DND-41 (cell line): Measurements from ENCODE around the gene HES2.
"Not testable (repeated sequence)": the region's sequence is repeated elsewhere in the genome, so short reads cannot be mapped to it uniquely, and the experiment has no call there.

Source experiments
- CTCF ChIP-seq: IDR thresholded peaks from 2 replicates; pipeline ENCODE4 v1.5.1; 2012; ENCODE audit warnings: borderline replicate concordance, low read length, moderate library complexity, mild to moderate bottlenecking; ENCODE audit not compliant: poor library complexity, severe bottlenecking; ENCODE audit errors: extremely low read depth
- EZH2 ChIP-seq: IDR thresholded peaks from 3 replicates; pipeline ENCODE4 v1.6.1; 2012; ENCODE audit warnings: borderline replicate concordance, low read depth, mild to moderate bottlenecking, moderate library complexity, low read length, inconsistent platforms; ENCODE audit not compliant: severe bottlenecking

- not testable (repeated sequence) for TF ChIP-seq CTCF, EZH2
Measured at GRCh38 chr1:6436277-6436676, 16.6 kb upstream of the HES2 start.
